HEK293 (cell line): ENCODE results near the gene CNTNAP5.

Source experiments
- CTCF ChIA-PET: fragments of 350-600 bp; formaldehyde crosslinking; extraction: SDS; loops from one replicate; lab custom pipeline; 2021; ENCODE audit warnings: antibody characterized with exemption; lab: Yijun Ruan, JAX
- POLR2A ChIA-PET: fragments of 300-600 bp; formaldehyde crosslinking; extraction: SDS; loops from one replicate; lab custom pipeline; 2020; ENCODE audit warnings: antibody characterized with exemption, inconsistent platforms; lab: Yijun Ruan, JAX
- H3K27ac ChIP-seq: fragments of 200-500 bp; sonication (Bioruptor generic); 2 replicates; pipeline ENCODE4 v1.5.1; 2014; ENCODE audit warnings: low read depth, low read length, control low read depth, inconsistent platforms; ENCODE audit errors: extremely low read depth
- H3K36me3 ChIP-seq, 2 experiments: fragments of 200-500 bp in 1 of 2; sonication (Bioruptor generic) in 1 of 2; 1 replicate in 1 of 2; 2 replicates in 1 of 2; pipeline ENCODE4 v1.5.1; 2014 to 2017; ENCODE audit warnings: inconsistent platforms in 2 of 2, low read length in 2 of 2; ENCODE audit not compliant: control insufficient read depth in 2 of 2, insufficient read depth in 1 of 2
- H3K4me1 ChIP-seq: fragments of 200-500 bp; sonication (Bioruptor generic); 2 replicates; pipeline ENCODE4 v1.5.1; 2014; ENCODE audit warnings: mild to moderate bottlenecking, low read length, inconsistent platforms; ENCODE audit not compliant: control insufficient read depth, insufficient read depth
- H3K4me3 ChIP-seq: 2 replicates; pipeline ENCODE4 v1.5.1; 2011; ENCODE audit warnings: low read depth, mild to moderate bottlenecking, control low read depth, low read length, moderate library complexity
- H3K9me3 ChIP-seq: fragments of 200-500 bp; sonication (Bioruptor generic); 2 replicates; pipeline ENCODE4 v1.5.1; 2014; ENCODE audit warnings: low read depth, low read length, inconsistent platforms; ENCODE audit not compliant: control insufficient read depth, insufficient read depth
- GLIS1 ChIP-seq: fragments of 450-650 bp; formaldehyde crosslinking; IDR thresholded peaks from 2 replicates; pipeline ENCODE4 v1.5.1; 2016; ENCODE audit warnings: missing biosample characterization, missing genetic modification characterization
- RBAK ChIP-seq: fragments of 450-650 bp; formaldehyde crosslinking; IDR thresholded peaks from 2 replicates; pipeline ENCODE4 v1.5.1; 2016; ENCODE audit warnings: missing biosample characterization, missing genetic modification characterization
- TCF7L2 ChIP-seq: IDR thresholded peaks from 2 replicates; pipeline ENCODE4 v1.6.1; 2011; ENCODE audit warnings: low read depth, mild to moderate bottlenecking, inconsistent platforms, low read length, moderate library complexity, borderline replicate concordance
- ZBTB26 ChIP-seq: fragments of 450-650 bp; formaldehyde crosslinking; optimal IDR thresholded peaks from 2 replicates; pipeline ENCODE3; 2016; ENCODE audit warnings: missing biosample characterization, mild to moderate bottlenecking, missing genetic modification characterization
- ZEB2 ChIP-seq: fragments of 450-650 bp; formaldehyde crosslinking; IDR thresholded peaks from 2 replicates; pipeline ENCODE4 v1.5.1; 2016; ENCODE audit warnings: missing biosample characterization, missing genetic modification characterization
- ZFP69B ChIP-seq: fragments of 450-650 bp; formaldehyde crosslinking; IDR thresholded peaks from 2 replicates; pipeline ENCODE4 v1.5.1; 2016; ENCODE audit warnings: missing biosample characterization, missing genetic modification characterization
- ZNF121 ChIP-seq: fragments of 450-650 bp; formaldehyde crosslinking; IDR thresholded peaks from 2 replicates; pipeline ENCODE4 v1.5.1; 2016; ENCODE audit warnings: missing biosample characterization, missing genetic modification characterization
- ZNF175 ChIP-seq: fragments of 450-650 bp; formaldehyde crosslinking; IDR thresholded peaks from 2 replicates; pipeline ENCODE4 v1.5.1; 2016; ENCODE audit warnings: missing biosample characterization, missing genetic modification characterization
- ZNF2 ChIP-seq: fragments of 450-650 bp; formaldehyde crosslinking; IDR thresholded peaks from 2 replicates; pipeline ENCODE4 v1.5.1; 2016; ENCODE audit warnings: missing biosample characterization, missing genetic modification characterization
- ZNF292 ChIP-seq: fragments of 450-650 bp; formaldehyde crosslinking; IDR thresholded peaks from 2 replicates; pipeline ENCODE4 v1.5.1; 2016; ENCODE audit warnings: low read depth, missing biosample characterization, missing genetic modification characterization, borderline replicate concordance
- ZNF37A ChIP-seq: fragments of 450-650 bp; IDR thresholded peaks from 2 replicates; pipeline ENCODE4 v1.5.1; 2018; ENCODE audit warnings: missing biosample characterization, missing genetic modification characterization
- ZNF391 ChIP-seq: fragments of 450-650 bp; formaldehyde crosslinking; IDR thresholded peaks from 2 replicates; pipeline ENCODE4 v1.5.1; 2016; ENCODE audit warnings: low read depth, missing biosample characterization, missing genetic modification characterization, borderline replicate concordance
- ZNF394 ChIP-seq: fragments of 450-650 bp; formaldehyde crosslinking; IDR thresholded peaks from 2 replicates; pipeline ENCODE4 v1.5.1; 2016; ENCODE audit warnings: missing biosample characterization, missing genetic modification characterization, mild to moderate bottlenecking, moderate library complexity, borderline replicate concordance
- ZNF549 ChIP-seq: fragments of 450-650 bp; IDR thresholded peaks from 2 replicates; pipeline ENCODE4 v1.5.1; 2018; ENCODE audit warnings: missing biosample characterization, missing genetic modification characterization, mild to moderate bottlenecking, inconsistent platforms, moderate library complexity
- ZNF560 ChIP-seq: fragments of 450-650 bp; formaldehyde crosslinking; IDR thresholded peaks from 2 replicates; pipeline ENCODE4 v1.5.1; 2017; ENCODE audit warnings: missing biosample characterization, missing genetic modification characterization, borderline replicate concordance
- ZNF580 ChIP-seq: fragments of 450-650 bp; formaldehyde crosslinking; IDR thresholded peaks from 2 replicates; pipeline ENCODE4 v1.5.1; 2016; ENCODE audit warnings: missing biosample characterization, missing genetic modification characterization
- ZNF692 ChIP-seq: fragments of 450-650 bp; formaldehyde crosslinking; IDR thresholded peaks from 2 replicates; pipeline ENCODE4 v1.5.1; 2016; ENCODE audit warnings: missing biosample characterization, missing genetic modification characterization
- ZNF777 ChIP-seq: fragments of 450-650 bp; formaldehyde crosslinking; IDR thresholded peaks from 2 replicates; pipeline ENCODE4 v1.5.1; 2017; ENCODE audit warnings: missing biosample characterization, missing genetic modification characterization, borderline replicate concordance
- ZNF830 ChIP-seq: fragments of 450-650 bp; IDR thresholded peaks from 2 replicates; pipeline ENCODE4 v1.5.0; 2018; ENCODE audit warnings: missing biosample characterization, missing genetic modification characterization, low read depth, mild to moderate bottlenecking, moderate library complexity
- ZNF837 ChIP-seq: fragments of 450-650 bp; formaldehyde crosslinking; IDR thresholded peaks from 2 replicates; pipeline ENCODE4 v1.5.1; 2016; ENCODE audit warnings: missing biosample characterization, missing genetic modification characterization
- ZSCAN16 ChIP-seq: fragments of 450-650 bp; formaldehyde crosslinking; IDR thresholded peaks from 2 replicates; pipeline ENCODE4 v1.5.1; 2016; ENCODE audit warnings: missing biosample characterization, missing genetic modification characterization

The CNTNAP5 gene

GRCh38 chr2:124646166-124646815 is 621.2 kb downstream of the CNTNAP5 start:
- Histone ChIP-seq H3K27ac (no peak overlapping the region), H3K9me3 (no peaks in the 10 kb centered on the region), H3K36me3 (no peaks in the 10 kb centered on the region), H3K4me3 (no peak overlapping the region), H3K4me1 (no peaks in the 10 kb centered on the region)
- CTCF ChIA-PET: no interaction called here
- TF ChIP-seq GLIS1 (tag by site-specific recombination) (no peak), ZFP69B (tag by site-specific recombination) (no peak), ZBTB26 (tag by site-specific recombination) (no peak), ZNF777 (tag by site-specific recombination) (no peak), ZSCAN16 (tag by site-specific recombination) (no peak), RBAK (tag by site-specific recombination) (no peak), ZNF175 (tag by site-specific recombination) (no peak), ZNF37A (no peak), ZNF692 (no peak), ZNF830 (tag by site-specific recombination) (no peak), ZNF121 (tag by site-specific recombination) (no peak), ZEB2 (tag by site-specific recombination) (no peak), ZNF2 (tag by site-specific recombination) (no peak), ZNF837 (tag by site-specific recombination) (no peak), ZNF391 (tag by site-specific recombination) (no peak)
- POLR2A ChIA-PET: no interaction called here

GRCh38 chr2:124647245-124647644 is 622.2 kb downstream of the CNTNAP5 start:
- CTCF ChIA-PET: no interaction called here
- Histone ChIP-seq H3K36me3 (no peaks in the 10 kb centered on the region), H3K9me3 (no peaks in the 10 kb centered on the region), H3K4me1 (no peaks in the 10 kb centered on the region), H3K27ac (no peak overlapping the region), H3K4me3 (no peak overlapping the region)
- POLR2A ChIA-PET: no interaction called here
- TF ChIP-seq ZNF394 (tag by site-specific recombination) (no peak), ZNF580 (no peak), TCF7L2 (no peak), ZNF549 (tag by site-specific recombination) (no peak), ZNF292 (tag by site-specific recombination) (no peak), ZNF837 (tag by site-specific recombination) (no peak)

GRCh38 chr2:124647663-124648062 is 622.6 kb downstream of the CNTNAP5 start:
- no peak overlapping the region for H3K4me3 ChIP-seq
- CTCF ChIA-PET: no interaction called here
- no peaks in the 10 kb centered on the region for H3K36me3 ChIP-seq
- no peaks in the 10 kb centered on the region for H3K4me1 ChIP-seq
- no peaks in the 10 kb centered on the region for H3K9me3 ChIP-seq
- H3K27ac ChIP-seq: no peak overlapping the region
- TF ChIP-seq ZNF560 (tag by site-specific recombination): no peak
- POLR2A ChIA-PET: no interaction called here
